HepG2 (cell line): ENCODE data around the gene NELFCD. TPM values are rescaled to one million over a fixed set of nuclear protein-coding genes. Genes with fewer than 3 reads are reported as not detected.

Source experiments
- ESRRA ChIP-seq: sonication (generic); formaldehyde crosslinking; IDR thresholded peaks from 2 replicates; pipeline ENCODE4 v1.5.1; 2020; ENCODE audit warnings: mild to moderate bottlenecking, low read depth, missing genetic modification reagents
- FOSL1 ChIP-seq: sonication (generic); formaldehyde crosslinking; IDR thresholded peaks from 2 replicates; pipeline ENCODE4 v1.9.0; 2021; ENCODE audit warnings: missing genetic modification reagents, borderline replicate concordance
- HOXA7 ChIP-seq: sonication (generic); formaldehyde crosslinking; IDR thresholded peaks from 2 replicates; pipeline ENCODE4 v1.8.1; 2022; ENCODE audit warnings: mild to moderate bottlenecking, missing genetic modification reagents, moderate library complexity
- KDM5B ChIP-seq: sonication (generic); formaldehyde crosslinking; IDR thresholded peaks from 2 replicates; pipeline ENCODE4 v1.4.0; 2020; ENCODE audit warnings: missing genetic modification reagents, mild to moderate bottlenecking, borderline replicate concordance
- KLF13 ChIP-seq: sonication (generic); formaldehyde crosslinking; IDR thresholded peaks from 2 replicates; pipeline ENCODE4 v1.4.0; 2020; ENCODE audit warnings: mild to moderate bottlenecking, missing genetic modification reagents
- KLF6 ChIP-seq: IDR thresholded peaks from 2 replicates; pipeline ENCODE4 v1.8.0; 2016; ENCODE audit warnings: missing biosample characterization, missing genetic modification reagents
- KMT2B ChIP-seq: IDR thresholded peaks from 2 replicates; pipeline ENCODE4 v1.6.1; 2016; ENCODE audit warnings: missing genetic modification reagents, missing compliant biosample characterization
- LCORL ChIP-seq, 2 experiments: fragments of 450-650 bp in 1 of 2; sonication (generic) in 1 of 2; formaldehyde crosslinking in 1 of 2; IDR thresholded peaks; 2 replicates each; pipeline versions ENCODE4 v1.5.0 to v1.6.1; 2017 to 2020; ENCODE audit warnings: antibody characterized with exemption in 1 of 2, missing genetic modification reagents in 1 of 2
- NR2F2 ChIP-seq: IDR thresholded peaks from 2 replicates; pipeline ENCODE4 v1.6.1; 2012; ENCODE audit warnings: low read depth, inconsistent platforms, borderline replicate concordance
- PAF1 ChIP-seq: IDR thresholded peaks from 2 replicates; pipeline ENCODE4 v1.6.1; 2016; ENCODE audit warnings: missing genetic modification reagents, missing compliant biosample characterization
- SATB2 ChIP-seq: sonication (generic); formaldehyde crosslinking; IDR thresholded peaks from 2 replicates; pipeline ENCODE4 v1.5.0; 2020; ENCODE audit warnings: missing genetic modification reagents
- SNRNP70 ChIP-seq: fragments of 200-400 bp; formaldehyde crosslinking; IDR thresholded peaks from 2 replicates; pipeline ENCODE4 v1.6.1; 2017; ENCODE audit warnings: mild to moderate bottlenecking, low read depth, low read length, moderate library complexity
- SRSF1 ChIP-seq: fragments of 200-400 bp; formaldehyde crosslinking; optimal IDR thresholded peaks from 2 replicates; pipeline ENCODE3; 2017; ENCODE audit warnings: mild to moderate bottlenecking, low read depth, low read length, moderate library complexity
- TOPORS ChIP-seq: sonication (generic); formaldehyde crosslinking; IDR thresholded peaks from 2 replicates; pipeline ENCODE4 v1.8.0; 2023; ENCODE audit warnings: mild to moderate bottlenecking, missing genetic modification reagents
- ZBTB21 ChIP-seq: sonication (generic); formaldehyde crosslinking; IDR thresholded peaks from 2 replicates; pipeline ENCODE4 v1.4.0; 2020; ENCODE audit warnings: missing genetic modification reagents
- ZFP1 ChIP-seq: IDR thresholded peaks from 2 replicates; pipeline ENCODE4 v1.6.1; 2016
- ZNF225 ChIP-seq: sonication (generic); formaldehyde crosslinking; IDR thresholded peaks from 2 replicates; pipeline ENCODE4 v1.4.0; 2020; ENCODE audit warnings: mild to moderate bottlenecking, missing genetic modification reagents
- ZNF263 ChIP-seq: sonication (generic); formaldehyde crosslinking; IDR thresholded peaks from 2 replicates; pipeline ENCODE4 v1.4.0; 2020; ENCODE audit warnings: missing genetic modification reagents
- ZNF354B ChIP-seq: sonication (generic); formaldehyde crosslinking; IDR thresholded peaks from 2 replicates; pipeline ENCODE4 v1.8.0; 2022; ENCODE audit warnings: mild to moderate bottlenecking, missing genetic modification reagents
- ZNF382 ChIP-seq: sonication (generic); formaldehyde crosslinking; IDR thresholded peaks from 2 replicates; pipeline ENCODE4 v1.5.0; 2020; ENCODE audit warnings: missing genetic modification reagents, mild to moderate bottlenecking, borderline replicate concordance
- polyA plus RNA-seq, 8 experiments: library from polyadenylated mRNA; depleted of rRNA in 3 of 8; stranded (reverse) in 7 of 8; unstranded in 1 of 8; fragments of >200 nt; fragmentation: Illumina TruSeq in 4 of 8; extraction: Trizol in 4 of 8; gene quantifications; 2 replicates each; pipeline versions ENCODE4 v1.2.1 to v1.2.3, GENCODE V29; 2011 to 2016; ENCODE audit warnings: low read depth in 4 of 8, missing spikeins in 1 of 8, mixed read lengths in 1 of 8; ENCODE audit not compliant: insufficient read depth in 1 of 8
- total RNA-seq, 5 experiments: library from RNA; depleted of rRNA; stranded (reverse); fragments of >200 nt; fragmentation: Illumina TruSeq; extraction: Trizol; gene quantifications; 2 replicates each; pipeline ENCODE4 v1.2.3, GENCODE V29; 2016; ENCODE audit warnings: low read depth in 1 of 5
- TF ChIP-seq, protein P1 (sequence below): sonication (generic); formaldehyde crosslinking; conservative IDR thresholded peaks from 2 replicates; pipeline ENCODE4 v1.8.0; 2022; ENCODE audit warnings: low read depth, missing genetic modification reagents
- TF ChIP-seq, protein P2 (sequence below): IDR thresholded peaks from 2 replicates; pipeline ENCODE4 v1.6.1; 2016; ENCODE audit warnings: low read depth, missing genetic modification reagents, missing compliant biosample characterization
- TF ChIP-seq, protein P3 (sequence below): sonication (generic); formaldehyde crosslinking; conservative IDR thresholded peaks from 2 replicates; pipeline ENCODE4 v1.8.0; 2022; ENCODE audit warnings: missing genetic modification reagents

NELFCD gene
- total and polyA plus RNA-seq, 2 of the 13 experiments (the other 11 are each of a cell fraction or from before 2014, with no cell fraction given), result 159 to 203 TPM

DNA sequence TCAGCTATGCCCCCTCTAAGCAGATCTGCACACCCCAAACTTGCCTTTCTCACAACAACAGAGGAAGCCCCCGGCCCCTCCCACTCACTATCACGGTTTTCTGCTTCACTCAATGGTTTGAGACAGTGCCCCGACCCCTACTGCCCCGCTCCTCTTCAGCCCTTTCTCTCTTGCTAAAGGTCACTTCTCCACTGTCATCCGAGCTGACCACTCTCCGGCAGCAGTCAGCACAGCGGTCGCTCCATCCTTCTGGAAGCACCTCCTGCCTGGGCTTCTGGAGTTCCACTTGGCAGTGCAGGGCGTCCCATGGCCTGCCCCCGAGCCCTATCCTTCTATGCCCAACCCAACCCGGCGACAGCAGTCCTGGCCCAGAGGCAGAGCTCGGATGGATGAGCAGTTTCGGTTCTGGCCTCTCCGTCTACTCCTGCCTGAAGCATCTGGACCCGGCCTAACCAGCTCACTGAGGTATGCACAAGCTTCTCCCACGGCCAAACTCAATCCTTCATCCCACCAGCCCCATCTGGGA, 21.9 kb downstream of the NELFCD start (continued):
- TF ChIP-seq ESRRA (no peak; the same call in 1 of the 2 replicates), KMT2B (CRISPR knock-in tag) (no peak), ZNF225 (peak; percentile 24; the same call in 1 of the 2 replicates), SNRNP70 (no peak), KLF6 (CRISPR knock-in tag) (no peak), NR2F2 (no peak), SRSF1 (no peak), KDM5B (peak; percentile 56; the same call in 1 of the 2 replicates), HOXA7 (no peak), FOSL1 (CRISPR knock-in tag) (no peak), PAF1 (no peak), ZNF263 (CRISPR knock-in tag) (peak; percentile 9; the same call in 1 of the 2 replicates), ZNF354B (no peak), TOPORS (CRISPR knock-in tag) (no peak), SATB2 (no peak), ZNF382 (CRISPR knock-in tag) (no peak), KLF13 (CRISPR knock-in tag) (no peak), ZBTB21 (CRISPR knock-in tag) (no peak), LCORL (IDR thresholded peaks at IDR 0.05) (no peak), LCORL (CRISPR knock-in tag; IDR thresholded peaks at IDR 0.05) (0 out of 2 replicates have a peak, but pooled peaks have one; percentile 53), ZFP1 (CRISPR knock-in tag) (no peak)
- TF ChIP-seq, protein P1, sequence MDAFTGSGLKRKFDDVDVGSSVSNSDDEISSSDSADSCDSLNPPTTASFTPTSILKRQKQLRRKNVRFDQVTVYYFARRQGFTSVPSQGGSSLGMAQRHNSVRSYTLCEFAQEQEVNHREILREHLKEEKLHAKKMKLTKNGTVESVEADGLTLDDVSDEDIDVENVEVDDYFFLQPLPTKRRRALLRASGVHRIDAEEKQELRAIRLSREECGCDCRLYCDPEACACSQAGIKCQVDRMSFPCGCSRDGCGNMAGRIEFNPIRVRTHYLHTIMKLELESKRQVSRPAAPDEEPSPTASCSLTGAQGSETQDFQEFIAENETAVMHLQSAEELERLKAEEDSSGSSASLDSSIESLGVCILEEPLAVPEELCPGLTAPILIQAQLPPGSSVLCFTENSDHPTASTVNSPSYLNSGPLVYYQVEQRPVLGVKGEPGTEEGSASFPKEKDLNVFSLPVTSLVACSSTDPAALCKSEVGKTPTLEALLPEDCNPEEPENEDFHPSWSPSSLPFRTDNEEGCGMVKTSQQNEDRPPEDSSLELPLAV (CRISPR knock-in tag), result no peak
- TF ChIP-seq, protein P2, sequence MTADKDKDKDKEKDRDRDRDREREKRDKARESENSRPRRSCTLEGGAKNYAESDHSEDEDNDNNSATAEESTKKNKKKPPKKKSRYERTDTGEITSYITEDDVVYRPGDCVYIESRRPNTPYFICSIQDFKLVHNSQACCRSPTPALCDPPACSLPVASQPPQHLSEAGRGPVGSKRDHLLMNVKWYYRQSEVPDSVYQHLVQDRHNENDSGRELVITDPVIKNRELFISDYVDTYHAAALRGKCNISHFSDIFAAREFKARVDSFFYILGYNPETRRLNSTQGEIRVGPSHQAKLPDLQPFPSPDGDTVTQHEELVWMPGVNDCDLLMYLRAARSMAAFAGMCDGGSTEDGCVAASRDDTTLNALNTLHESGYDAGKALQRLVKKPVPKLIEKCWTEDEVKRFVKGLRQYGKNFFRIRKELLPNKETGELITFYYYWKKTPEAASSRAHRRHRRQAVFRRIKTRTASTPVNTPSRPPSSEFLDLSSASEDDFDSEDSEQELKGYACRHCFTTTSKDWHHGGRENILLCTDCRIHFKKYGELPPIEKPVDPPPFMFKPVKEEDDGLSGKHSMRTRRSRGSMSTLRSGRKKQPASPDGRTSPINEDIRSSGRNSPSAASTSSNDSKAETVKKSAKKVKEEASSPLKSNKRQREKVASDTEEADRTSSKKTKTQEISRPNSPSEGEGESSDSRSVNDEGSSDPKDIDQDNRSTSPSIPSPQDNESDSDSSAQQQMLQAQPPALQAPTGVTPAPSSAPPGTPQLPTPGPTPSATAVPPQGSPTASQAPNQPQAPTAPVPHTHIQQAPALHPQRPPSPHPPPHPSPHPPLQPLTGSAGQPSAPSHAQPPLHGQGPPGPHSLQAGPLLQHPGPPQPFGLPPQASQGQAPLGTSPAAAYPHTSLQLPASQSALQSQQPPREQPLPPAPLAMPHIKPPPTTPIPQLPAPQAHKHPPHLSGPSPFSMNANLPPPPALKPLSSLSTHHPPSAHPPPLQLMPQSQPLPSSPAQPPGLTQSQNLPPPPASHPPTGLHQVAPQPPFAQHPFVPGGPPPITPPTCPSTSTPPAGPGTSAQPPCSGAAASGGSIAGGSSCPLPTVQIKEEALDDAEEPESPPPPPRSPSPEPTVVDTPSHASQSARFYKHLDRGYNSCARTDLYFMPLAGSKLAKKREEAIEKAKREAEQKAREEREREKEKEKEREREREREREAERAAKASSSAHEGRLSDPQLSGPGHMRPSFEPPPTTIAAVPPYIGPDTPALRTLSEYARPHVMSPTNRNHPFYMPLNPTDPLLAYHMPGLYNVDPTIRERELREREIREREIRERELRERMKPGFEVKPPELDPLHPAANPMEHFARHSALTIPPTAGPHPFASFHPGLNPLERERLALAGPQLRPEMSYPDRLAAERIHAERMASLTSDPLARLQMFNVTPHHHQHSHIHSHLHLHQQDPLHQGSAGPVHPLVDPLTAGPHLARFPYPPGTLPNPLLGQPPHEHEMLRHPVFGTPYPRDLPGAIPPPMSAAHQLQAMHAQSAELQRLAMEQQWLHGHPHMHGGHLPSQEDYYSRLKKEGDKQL (CRISPR knock-in tag), result no peak
- TF ChIP-seq, protein P3, sequence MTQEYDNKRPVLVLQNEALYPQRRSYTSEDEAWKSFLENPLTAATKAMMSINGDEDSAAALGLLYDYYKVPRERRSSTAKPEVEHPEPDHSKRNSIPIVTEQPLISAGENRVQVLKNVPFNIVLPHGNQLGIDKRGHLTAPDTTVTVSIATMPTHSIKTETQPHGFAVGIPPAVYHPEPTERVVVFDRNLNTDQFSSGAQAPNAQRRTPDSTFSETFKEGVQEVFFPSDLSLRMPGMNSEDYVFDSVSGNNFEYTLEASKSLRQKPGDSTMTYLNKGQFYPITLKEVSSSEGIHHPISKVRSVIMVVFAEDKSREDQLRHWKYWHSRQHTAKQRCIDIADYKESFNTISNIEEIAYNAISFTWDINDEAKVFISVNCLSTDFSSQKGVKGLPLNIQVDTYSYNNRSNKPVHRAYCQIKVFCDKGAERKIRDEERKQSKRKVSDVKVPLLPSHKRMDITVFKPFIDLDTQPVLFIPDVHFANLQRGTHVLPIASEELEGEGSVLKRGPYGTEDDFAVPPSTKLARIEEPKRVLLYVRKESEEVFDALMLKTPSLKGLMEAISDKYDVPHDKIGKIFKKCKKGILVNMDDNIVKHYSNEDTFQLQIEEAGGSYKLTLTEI (CRISPR knock-in tag), result no peak
